Adipose tissue (tissue), 3 donors: ENCODE measurements around the gene KAT8. TPM values are rescaled to one million over a fixed set of nuclear protein-coding genes. Genes with fewer than 3 reads are reported as not detected.

Experiments
- H3K27ac ChIP-seq: one replicate; pipeline ENCODE4 v1.5.1; 2013; ENCODE audit warnings: low read depth, low read length
- WGBS, 3 donors: extraction: QIAGEN DNeasy Blood & Tissue Kit; methylation state at CpG; one replicate each; pipeline ENCODE4 v1.1.7; 2013; 5-methylcytosine and 5-hydroxymethylcytosine counted together
- polyA plus RNA-seq, 3 donors: library from polyadenylated mRNA; stranded (reverse); fragments of 200-250 nt; gene quantifications; one replicate each; pipeline ENCODE4 v1.2.3, GENCODE V29; 2013
- donor health status: healthy with polysubstance abuse.
- donor health status: Bipolar disorder and iron deficiency.
- donor health status: healthy.

KAT8 gene
- polyA plus RNA-seq, 3 donors = 37.6 to 41.5 (median 39.9) TPM

DNA sequence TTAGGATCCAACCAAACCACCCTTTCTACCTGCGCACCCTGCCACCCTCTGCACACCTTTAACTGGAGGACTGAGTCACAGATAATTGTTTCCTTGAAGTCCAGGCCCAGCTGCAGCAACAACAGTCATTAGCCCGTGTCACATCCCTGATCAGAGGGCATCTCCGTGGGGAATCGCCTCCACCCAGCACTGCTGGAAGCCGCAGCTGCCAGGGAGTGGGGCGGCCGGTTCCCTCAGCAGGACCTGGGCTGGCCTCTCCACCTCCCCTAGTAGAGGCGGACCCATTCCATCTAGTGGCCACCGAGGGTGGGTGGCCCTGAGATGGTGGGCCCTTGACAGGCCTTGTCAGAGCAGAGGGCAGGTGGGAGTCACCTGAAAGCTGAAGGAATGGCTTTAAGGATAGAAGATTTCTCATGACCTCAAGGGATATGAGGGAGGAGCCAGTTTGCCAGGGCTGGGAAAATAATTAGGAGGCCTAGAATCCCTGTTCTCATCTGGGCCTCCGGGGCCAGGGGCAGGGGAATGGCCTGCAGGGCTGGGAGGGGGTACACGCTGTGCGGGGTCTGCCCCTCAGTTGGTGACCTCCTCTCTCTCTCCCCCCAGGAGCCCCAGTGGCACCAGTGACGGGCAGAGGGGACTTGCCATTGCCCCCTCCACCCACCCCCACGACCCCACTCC is 35.0 kb upstream of the KAT8 start:
- H3K27ac ChIP-seq = no peak overlapping the region
- 71 to 79% (median 79%) methylated on average over 10 to 14 of the region's 14 CpGs for WGBS, 3 donors

DNA sequence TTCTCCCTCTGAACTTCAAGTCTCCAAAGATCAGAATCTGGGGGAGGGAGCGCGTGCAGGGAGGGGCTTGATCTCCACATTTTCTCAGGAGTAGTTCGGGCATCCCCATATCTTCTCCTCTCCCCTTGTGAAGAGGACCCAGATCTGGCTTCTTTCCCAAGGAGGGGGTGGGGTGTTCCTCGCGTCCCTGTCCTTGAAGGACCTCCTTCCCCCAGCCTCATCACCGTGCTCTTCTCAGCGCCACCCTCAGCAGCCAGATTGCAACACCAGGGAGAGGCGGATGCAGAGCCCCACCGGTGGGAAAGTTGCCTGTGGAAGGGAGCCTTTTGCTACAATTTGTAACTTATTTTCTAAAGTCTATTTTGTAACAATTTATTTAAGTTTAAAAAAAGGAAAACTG is 34.4 kb upstream of the KAT8 start:
- no peak overlapping the region for H3K27ac ChIP-seq
- 59 to 62% (median 60%) methylated on average over 9 of the region's 9 CpGs for WGBS, 3 donors

- no peak overlapping the region for H3K27ac ChIP-seq
- WGBS, 3 donors = 62 to 81% (median 79%) methylated on average over 4 to 5 of the region's 5 CpGs
Measured at GRCh38 chr16:31083556-31083955, 33.9 kb upstream of the KAT8 start.

DNA sequence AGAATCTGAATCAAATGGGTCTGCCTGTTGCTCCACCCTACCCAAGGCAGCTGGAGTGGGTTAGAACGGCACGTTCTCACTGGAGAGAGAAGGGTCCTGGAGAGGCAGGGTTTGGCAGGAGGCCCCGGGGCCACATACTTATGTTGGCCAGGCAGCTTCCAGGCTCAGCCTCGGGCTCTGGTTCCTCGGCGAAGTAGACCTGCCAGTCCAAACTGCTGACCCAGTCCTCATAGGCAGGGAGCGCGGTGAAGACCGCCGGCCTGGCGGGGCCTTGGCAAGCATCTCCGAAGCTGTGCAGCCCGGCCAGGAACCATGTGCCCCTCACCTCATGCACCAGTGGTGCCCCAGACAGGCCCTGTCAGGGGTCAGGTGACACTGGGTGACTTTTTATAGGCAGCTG is 33.5 kb upstream of the KAT8 start:
- WGBS, 3 donors = 85 to 92% (median 90%) methylated on average over 13 of the region's 13 CpGs
- H3K27ac ChIP-seq = no peak overlapping the region

GRCh38 chr16:31084584-31085302 is 32.7 kb upstream of the KAT8 start:
- no peak overlapping the region for H3K27ac ChIP-seq
- WGBS, 3 donors = 79 to 91% (median 88%) methylated on average over 15 to 16 of the region's 16 CpGs

GRCh38 chr16:31085411-31085810 is 32.1 kb upstream of the KAT8 start:
- whole genome bisulfite sequencing, 3 donors = 80 to 83% (median 82%) methylated on average over 8 of the region's 8 CpGs
- no peak overlapping the region for H3K27ac ChIP-seq

GRCh38 chr16:31085873-31086628 is 31.4 kb upstream of the KAT8 start:
- H3K27ac ChIP-seq = no peak overlapping the region
- WGBS, 3 donors = 82 to 87% (median 84%) methylated on average over 18 of the region's 18 CpGs

DNA sequence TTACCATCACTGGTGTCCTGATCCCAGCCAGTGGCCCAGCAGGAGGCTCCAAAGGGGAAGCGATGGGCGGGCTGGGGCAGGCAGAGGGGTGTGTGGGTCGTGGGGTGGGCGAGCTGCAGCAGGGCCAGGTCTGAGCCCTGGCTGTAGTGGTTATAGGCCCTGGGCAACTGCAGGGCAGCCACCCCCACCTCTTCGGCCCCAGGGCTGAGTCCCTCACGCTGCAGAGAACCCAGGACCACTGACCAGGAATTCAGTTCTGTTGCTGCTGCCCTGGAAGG is 30.9 kb upstream of the KAT8 start:
- no peak overlapping the region for H3K27ac ChIP-seq
- WGBS, 3 donors = 81 to 91% (median 83%) methylated on average over 6 of the region's 6 CpGs

GRCh38 chr16:31087481-31087880 is 30.0 kb upstream of the KAT8 start:
- WGBS, 3 donors = 89 to 93% (median 90%) methylated on average over 8 of the region's 8 CpGs
- H3K27ac ChIP-seq = no peak overlapping the region

DNA sequence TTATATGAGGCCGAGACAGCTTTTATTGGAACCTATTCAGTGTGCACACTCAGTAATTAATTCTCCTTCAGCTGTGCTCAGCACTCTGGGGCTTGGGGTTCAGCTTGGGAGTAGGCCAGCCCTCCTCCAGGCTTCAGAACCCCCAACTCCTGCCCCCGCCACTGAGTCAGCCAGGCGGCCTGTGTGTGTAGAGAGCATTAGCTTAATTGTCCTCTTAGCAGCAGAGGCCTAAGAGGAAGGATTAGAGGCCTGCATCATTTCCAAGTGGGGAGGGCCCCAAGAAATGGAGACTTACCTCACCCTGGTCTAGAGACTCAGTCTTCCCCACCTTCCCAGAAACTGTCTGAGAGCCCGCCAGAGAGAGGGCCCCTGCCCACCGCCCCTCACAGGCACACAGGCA is 29.5 kb upstream of the KAT8 start:
- H3K27ac ChIP-seq = no peak overlapping the region
- WGBS, 3 donors = 82 to 90% (median 85%) methylated on average over 5 of the region's 5 CpGs

GRCh38 chr16:31088459-31089183 is 28.8 kb upstream of the KAT8 start, which contains the start of gene PRSS53:
Gene PRSS53, minus strand, starts transcription at chr16:31088943. Its CDS starts 134 bp downstream, at chr16:31088809.
- no peak within 1 kb of the TSS for H3K27ac ChIP-seq
- WGBS, 3 donors = 74 to 88% (median 86%) methylated on average over 14 to 15 of the region's 15 CpGs

- WGBS, 3 donors = 83 to 97% (median 93%) methylated on average over 8 of the region's 8 CpGs
- no peak overlapping the region for H3K27ac ChIP-seq
Measured at GRCh38 chr16:31089199-31089598, 28.3 kb upstream of the KAT8 start.

DNA sequence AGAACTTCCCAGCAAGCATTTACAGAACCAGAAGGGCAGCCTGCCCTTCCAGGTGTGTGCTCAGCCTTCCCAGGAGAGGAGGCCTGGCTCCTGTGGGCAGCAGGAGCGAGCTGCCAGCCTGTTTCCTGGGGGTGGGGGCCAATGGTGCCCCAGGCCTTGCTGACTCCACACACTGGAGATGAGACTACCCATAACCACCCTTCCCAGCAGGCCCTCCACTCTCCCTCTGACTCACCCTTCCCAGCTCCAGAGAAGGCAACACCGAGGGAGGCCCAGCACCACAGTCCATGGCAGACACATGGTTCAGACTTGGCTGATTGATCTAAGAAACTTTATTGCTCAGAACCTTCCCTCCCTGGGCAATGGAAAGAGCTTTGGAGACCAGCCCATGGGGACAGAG is 26.9 kb upstream of the KAT8 start:
- no peak overlapping the region for H3K27ac ChIP-seq
- WGBS, 3 donors = 83 to 100% (median 89%) methylated on average over 2 of the region's 2 CpGs

GRCh38 chr16:31092330-31092729 is 25.1 kb upstream of the KAT8 start:
- 91 to 97% (median 93%) methylated on average over 5 of the region's 5 CpGs for WGBS, 3 donors
- no peak overlapping the region for H3K27ac ChIP-seq

DNA sequence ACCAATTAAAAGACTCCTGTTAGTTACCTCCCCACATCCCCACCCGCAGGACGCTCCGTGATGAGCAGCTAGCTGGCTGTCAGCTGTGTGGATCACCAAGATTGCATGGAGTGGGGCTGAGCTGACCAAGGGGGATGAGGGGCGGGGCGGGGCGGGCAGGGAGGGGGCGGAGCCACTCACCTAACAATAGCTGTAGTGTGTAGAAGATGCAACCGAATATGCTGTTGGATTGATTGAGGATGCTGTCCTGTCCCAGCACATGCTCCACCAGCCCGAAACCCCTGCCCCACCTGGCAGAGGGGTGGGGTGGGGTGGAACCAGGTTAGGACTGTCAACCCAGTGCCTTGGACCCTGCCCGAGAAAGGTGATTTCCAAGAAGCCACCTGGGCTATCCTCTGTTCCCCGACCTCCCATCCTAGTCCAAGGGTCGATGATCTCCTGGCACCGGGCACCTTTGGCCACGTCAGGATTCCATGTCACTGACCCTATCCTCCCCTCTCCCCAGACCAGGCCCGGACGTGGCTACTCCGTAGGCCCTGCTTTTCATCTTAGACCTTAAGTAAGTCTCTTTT is 24.2 kb upstream of the KAT8 start:
- H3K27ac ChIP-seq = no peak overlapping the region

DNA sequence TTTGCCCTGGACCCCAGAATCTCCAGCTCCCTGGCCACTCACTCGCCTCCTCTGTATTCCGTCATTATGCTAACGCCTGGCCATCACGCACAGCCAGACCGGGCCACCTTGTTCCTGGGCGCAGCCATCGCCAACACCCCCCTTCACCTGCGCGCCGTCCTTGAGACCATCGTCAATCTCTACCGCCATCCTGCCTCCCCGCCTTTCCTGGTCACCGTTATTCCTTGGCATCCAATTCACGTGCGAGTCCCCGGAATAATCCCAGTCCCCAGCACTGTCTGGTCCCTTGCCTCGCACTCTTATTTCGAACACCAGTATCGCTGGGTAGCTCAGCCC is 23.4 kb upstream of the KAT8 start:
- 0 to 1% (median 1%) methylated on average over 20 of the region's 20 CpGs for WGBS, 3 donors
- H3K27ac ChIP-seq = no peak overlapping the region

More for the DNA sequence above, 24.2 kb upstream of the KAT8 start:
- 39 to 54% (median 48%) methylated on average over 17 of the region's 17 CpGs for WGBS, 3 donors

DNA sequence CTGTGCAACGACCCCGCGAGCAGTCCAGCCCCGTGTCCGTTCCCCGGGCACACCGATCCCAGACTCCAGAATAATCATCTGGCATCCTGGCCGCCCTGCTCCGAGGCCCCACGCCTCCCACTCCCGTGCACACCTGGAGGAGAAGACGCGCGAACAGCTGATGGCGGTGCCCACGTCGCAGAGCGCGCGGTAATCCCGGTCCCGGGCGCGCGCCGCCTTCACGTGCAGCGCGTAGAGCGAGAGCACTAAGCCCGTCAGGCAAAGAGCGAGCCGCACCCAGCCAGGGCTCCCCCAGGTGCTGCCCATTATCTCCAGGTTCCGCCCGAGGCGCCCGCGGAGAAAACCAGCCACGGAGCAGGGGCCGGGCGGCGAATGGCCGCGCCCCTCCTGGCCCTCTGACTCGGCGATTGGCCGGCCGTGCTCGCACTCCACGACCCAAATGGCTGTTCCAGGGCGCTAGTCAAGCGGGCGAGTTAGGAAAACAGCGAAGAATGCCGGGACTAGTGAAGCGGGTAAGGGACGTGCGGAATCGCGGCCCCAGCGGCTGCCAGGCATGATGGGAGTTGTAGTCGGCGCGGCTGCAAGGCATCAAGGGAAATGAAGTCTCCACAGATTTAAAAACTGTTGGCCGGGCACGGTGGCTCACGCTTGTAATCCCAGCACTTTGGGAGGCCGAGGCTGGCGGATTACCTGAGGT is 22.9 kb upstream of the KAT8 start, which contains the start of gene VKORC1:
Gene VKORC1 (minus strand): TSS at position 374 of the 697 bp plus-strand sequence. CDS start 68 bp downstream, at position 306.
- WGBS, 3 donors = 0% methylated on average over 69 of the region's 69 CpGs
- no peak within 1 kb of the TSS for H3K27ac ChIP-seq
